Frontal cortex (tissue), 4 donors: ENCODE data around the gene OR52I2. TPM values are rescaled to one million over a fixed set of nuclear protein-coding genes. Genes with fewer than 3 reads are reported as not detected.

ENCODE experiments used
- DNase-seq, 2 donors: peaks; one replicate each; pipeline ENCODE4 v3.0.0; 2012; ENCODE audit warnings: low spot score in 2 of 2
- FAIRE-seq: peaks from 2 replicates; lab custom pipeline; 2012; peaks lifted over from hg19 to GRCh38; lab: Jason Lieb, UNC
- total RNA-seq: library from RNA; depleted of rRNA; stranded (reverse); fragments of >200 nt; gene quantifications from one replicate; pipeline ENCODE4 v1.2.3, GENCODE V29; 2014
- donor health status: control.
- donor health status: control.
- donor health status: control.

Gene OR52I2
- not detected for total RNA-seq

GRCh38 chr11:4581443-4581842, at the start of gene OR52I2:
Gene OR52I2, plus strand, starts transcription at chr11:4581743.
- no peak for FAIRE-seq
- no peak for DNase-seq

GRCh38 chr11:4539603-4540219, 41.8 kb upstream of the OR52I2 start:
- FAIRE-seq (no peak), DNase-seq (peak in 1 of 2 donors; percentile 25)

- FAIRE-seq (no peak), DNase-seq (no peak)
These were observed 40.5 kb upstream of the OR52I2 start for GRCh38 chr11:4541071-4541470.

- FAIRE-seq (no peak), DNase-seq (no peak)
These were observed 38.0 kb upstream of the OR52I2 start for GRCh38 chr11:4543561-4543960.

GRCh38 chr11:4544891-4545290, 36.7 kb upstream of the OR52I2 start, which contains the start of gene OR52M1:
Gene OR52M1, plus strand, starts transcription at chr11:4545191. Its CDS starts 0 bp downstream, at chr11:4545191.
- no peak for FAIRE-seq
- DNase-seq = no peak

GRCh38 chr11:4546878-4547277, 34.7 kb upstream of the OR52I2 start:
- FAIRE-seq (no peak), DNase-seq (no peak)

- DNase-seq = no peak
- FAIRE-seq = no peak
These were observed 34.1 kb upstream of the OR52I2 start for GRCh38 chr11:4547416-4547815.

- DNase-seq (no peak), FAIRE-seq (no peak)
These were observed 30.1 kb upstream of the OR52I2 start for GRCh38 chr11:4551346-4551979.

GRCh38 chr11:4559527-4560440, 21.8 kb upstream of the OR52I2 start:
- FAIRE-seq (no peak), DNase-seq (no peak)

GRCh38 chr11:4560467-4560866, 21.1 kb upstream of the OR52I2 start:
- FAIRE-seq = no peak
- no peak for DNase-seq

GRCh38 chr11:4565371-4565770, 16.2 kb upstream of the OR52I2 start:
- no peak for FAIRE-seq
- no peak for DNase-seq

- DNase-seq = no peak
- no peak for FAIRE-seq
These were observed 12.5 kb upstream of the OR52I2 start for GRCh38 chr11:4569075-4569474.

- FAIRE-seq = no peak
These were observed 4.7 kb upstream of the OR52I2 start for GRCh38 chr11:4576880-4577279.

GRCh38 chr11:4577761-4578160, 3.8 kb upstream of the OR52I2 start:
- no peak for FAIRE-seq
- DNase-seq = no peak

More at GRCh38 chr11:4576880-4577279, 4.7 kb upstream of the OR52I2 start:
- no peak for DNase-seq

- FAIRE-seq = no peak
These were observed 2.9 kb upstream of the OR52I2 start for GRCh38 chr11:4578624-4579023.

GRCh38 chr11:4580124-4580523, 1.4 kb upstream of the OR52I2 start:
- FAIRE-seq (no peak), DNase-seq (no peak)

More at GRCh38 chr11:4578624-4579023, 2.9 kb upstream of the OR52I2 start:
- DNase-seq = no peak

- DNase-seq = no peak
- no peak for FAIRE-seq
These were observed 7.5 kb downstream of the OR52I2 start for GRCh38 chr11:4589017-4589416.

- DNase-seq = no peak
- FAIRE-seq = no peak
These were observed 12.2 kb downstream of the OR52I2 start, which contains the start of gene OR52I1 for GRCh38 chr11:4593739-4594138. Gene OR52I1, plus strand, starts transcription at chr11:4594039. Its CDS starts 0 bp downstream, at chr11:4594039.

GRCh38 chr11:4605057-4605456, 23.5 kb downstream of the OR52I2 start:
- DNase-seq = no peak
- no peak for FAIRE-seq

- no peak for DNase-seq
- FAIRE-seq = no peak
These were observed 24.9 kb downstream of the OR52I2 start for GRCh38 chr11:4606231-4607015.
